ENCODE results near the gene LOXL1. TPM values are rescaled to one million over a fixed set of nuclear protein-coding genes. Genes with fewer than 3 reads are reported as not detected.
A peak's percentile ranks its signal among the peaks of the same experiment; 100 is the strongest.

The LOXL1 gene
- total and polyA plus RNA-seq, 9 of the 15 experiments (the other 6 are each of a cell fraction or from before 2014, with no cell fraction given) = 0.14 TPM; not detected in 8

GRCh38 chr15:73950831-73951561, 24.7 kb downstream of the LOXL1 start (continued):
- no peak for TF ChIP-seq IRF1 (CRISPR knock-in tag; IDR thresholded peaks at IDR 0.05; ENCODE audit: borderline replicate concordance)
- TF ChIP-seq BRF1 (IDR thresholded peaks at IDR 0.05; ENCODE audit: borderline replicate concordance, extremely low read depth, insufficient read length) = no peak
- TF ChIP-seq NCOA4 (IDR thresholded peaks at IDR 0.05; ENCODE audit: partially characterized antibody) = no peak
- TF ChIP-seq DLX4 (CRISPR knock-in tag; IDR thresholded peaks at IDR 0.05) = no peak
- no peak for TF ChIP-seq SREBF1 (IDR thresholded peaks at IDR 0.05; ENCODE audit: borderline replicate concordance, low read depth, low read length)
- no peak for TF ChIP-seq RUNX1 (IDR thresholded peaks at IDR 0.05; ENCODE audit: low read depth)
- no peak for TF ChIP-seq PTTG1 (tag; IDR thresholded peaks at IDR 0.05; ENCODE audit: low read depth)
- no peak for TF ChIP-seq NFXL1 (CRISPR knock-in tag; IDR thresholded peaks at IDR 0.05)
- TF ChIP-seq NFE2 (IDR thresholded peaks at IDR 0.05; ENCODE audit: low read depth) = no peak
- no peak for TF ChIP-seq FOXO4 (CRISPR knock-in tag; IDR thresholded peaks at IDR 0.05)
- 0 out of 4 replicates have a peak, but pooled peaks of 1 of the 2 experiments have one; percentile 12 for TF ChIP-seq MNT (conservative IDR thresholded peaks at IDR 0.05)
- no peak for TF ChIP-seq E2F3 (CRISPR knock-in tag; IDR thresholded peaks at IDR 0.05)
- no peak for TF ChIP-seq TAF1 (IDR thresholded peaks at IDR 0.05; ENCODE audit: control insufficient read depth, extremely low read depth, insufficient read depth, low read length, severe bottlenecking)
- no peak for TF ChIP-seq SNIP1 (IDR thresholded peaks at IDR 0.05; ENCODE audit: low read depth)
- no peak for TF ChIP-seq TEAD1 (CRISPR knock-in tag; IDR thresholded peaks at IDR 0.05)
- TF ChIP-seq SPI1 (IDR thresholded peaks at IDR 0.05; ENCODE audit: borderline replicate concordance, low read depth, low read length) = no peak
- TF ChIP-seq ZNF239 (CRISPR knock-in tag; IDR thresholded peaks at IDR 0.05) = no peak
- TF ChIP-seq ELK1 (CRISPR knock-in tag; IDR thresholded peaks at IDR 0.05) = no peak
- TF ChIP-seq ZNF140 (CRISPR knock-in tag; IDR thresholded peaks at IDR 0.05) = no peak
- no peak for TF ChIP-seq SAP30 (IDR thresholded peaks at IDR 0.05; ENCODE audit: borderline replicate concordance, insufficient read depth, low read depth, low read length, poor library complexity, severe bottlenecking)
- no peak for TF ChIP-seq ZBTB9 (CRISPR knock-in tag; IDR thresholded peaks at IDR 0.05)

All from K562 (cell line).